Measurements from ENCODE around the gene KIT. TPM values are rescaled to one million over a fixed set of nuclear protein-coding genes. Genes with fewer than 3 reads are reported as not detected.
A peak's percentile ranks its signal among the peaks of the same experiment; 100 is the strongest.

KIT gene
- total and polyA plus RNA-seq, 2 donors (not counting 3 experiments of a cell fraction or from before 2014, with no cell fraction given) = 19.8 to 39.7 TPM

- BruUV-seq (replicated peaks) = no TSS peak
- no peaks in the 10 kb centered on the region for H4K20me1 ChIP-seq (replicated peaks; ENCODE audit: control insufficient read depth, extremely low read depth, insufficient read depth, low read length)
- FAIRE-seq = peak; percentile 59
- peak overlapping the region; percentile 25 for H3K9ac ChIP-seq (replicated peaks; ENCODE audit: extremely low read depth, insufficient read depth, low read length)
- H3K4me3 ChIP-seq (replicated peaks in 1 of 3; ENCODE audit: insufficient read depth in 1 of 3, low read depth in 1 of 3, low read length in 3 of 3) = peak overlapping the region; percentile 46 to 69 (median 54)
- H3K9me3 ChIP-seq (replicated peaks; ENCODE audit: control insufficient read depth, insufficient read depth, low read length) = no peaks in the 10 kb centered on the region
- DNase-seq (ENCODE audit: low read depth, low spot score) = peak; percentile 62
- H3K4me2 ChIP-seq (ENCODE audit: insufficient read depth, low read length) = peak overlapping the region; percentile 66
- no peaks in the 10 kb centered on the region for H3K36me3 ChIP-seq (ENCODE audit: control insufficient read depth in 2 of 2, extremely low read depth in 1 of 2, insufficient read depth in 2 of 2, low read length in 2 of 2)
- H3K9me1 ChIP-seq (replicated peaks; ENCODE audit: control insufficient read depth, extremely low read depth, insufficient read depth, low read length) = no peaks in the 10 kb centered on the region
- H3K27me3 ChIP-seq (ENCODE audit: control insufficient read depth in 2 of 2, insufficient read depth in 2 of 2, low read length in 2 of 2) = peaks cover 27 to 70% of the 10 kb centered on the region in 2 experiments
- dilution Hi-C loops (cut with MboI; ENCODE audit: extremely low pct_ligation_motif_present, low sequenced_read_pairs) = no loop called here
- POLR2A ChIA-PET = no interaction called here
- no peaks in the 10 kb centered on the region for H3K79me2 ChIP-seq (ENCODE audit: control insufficient read depth, insufficient read depth, low read length)
- peak overlapping the region; percentile 89 for H2AFZ ChIP-seq (ENCODE audit: low read depth, low read length)
- H3K4me1 ChIP-seq (ENCODE audit: control insufficient read depth, extremely low read depth, insufficient read depth, low read length) = peaks cover 16% of the 10 kb centered on the region
- peak; percentile 52 for TF ChIP-seq EZH2 (IDR thresholded peaks at IDR 0.05; ENCODE audit: borderline replicate concordance, low read depth, low read length, severe bottlenecking)
- peak in 1 of 2 donors; percentile 47 for TF ChIP-seq CTCF (IDR thresholded peaks at IDR 0.05; ENCODE audit: extremely low read depth in 1 of 2, insufficient read depth in 1 of 2, low read depth in 1 of 2, low read length in 2 of 2)
- TF ChIP-seq JUN (IDR thresholded peaks at IDR 0.05; ENCODE audit: borderline replicate concordance, insufficient read depth, insufficient read length, low read depth) = no peak
- TF ChIP-seq POLR2A (IDR thresholded peaks at IDR 0.05; ENCODE audit: low read depth, low read length) = no peak
- intact Hi-C loops (cut with micrococcal nuclease) = loop anchor here (1.0 to 5.0 kb wide), 3 partner anchors 284 to 889 kb away; partner anchors contain the start of gene CLOCK
- no peak overlapping the region for H3K27ac ChIP-seq (ENCODE audit: insufficient read depth, low read depth, low read length)
- CTCF ChIA-PET = interaction anchor here (1.1 to 1.6 kb wide), 2 partner anchors 11 to 303 kb away, joined by 5 to 7 read pairs; no protein-coding TSS in a partner anchor
Observed at GRCh38 chr4:54658252-54659093, 716 bp downstream of the KIT start.
